ENCODE measurements around the gene FGFR2. TPM values are rescaled to one million over a fixed set of nuclear protein-coding genes. Genes with fewer than 3 reads are reported as not detected.

Gene FGFR2
- total RNA-seq, 1 experiment from 2014 or later, result 5.7 TPM

- no peak for TF ChIP-seq SIN3A (IDR thresholded peaks at IDR 0.05; ENCODE audit: borderline replicate concordance, insufficient read depth, low read depth, low read length)
- ChIA-PET POLR2A (no interaction called here), CTCF (no interaction called here)
- no peak for DNase-seq (ENCODE audit: low read depth, low spot score)
- H3K36me3 ChIP-seq (ENCODE audit: control insufficient read depth, insufficient read depth, low read length), result peaks cover 6% of the 10 kb centered on the region
- no peak overlapping the region for H3K4me3 ChIP-seq (ENCODE audit: low read depth in 2 of 2, low read length in 2 of 2)
- intact Hi-C loops (cut with micrococcal nuclease; ENCODE audit: unreplicated experiment), result no loop called here
- no TSS peak for BruUV-seq (replicated peaks)
- H3K27me3 ChIP-seq (ENCODE audit: control insufficient read depth, insufficient read depth, low read length), result peaks cover 18% of the 10 kb centered on the region
- H3K9me3 ChIP-seq (ENCODE audit: control insufficient read depth, insufficient read depth, low read depth, low read length), result no peaks in the 10 kb centered on the region
- no peak overlapping the region for H3K27ac ChIP-seq (ENCODE audit: low read length)
- in situ Hi-C loops (cut with HindIII; ENCODE audit: low pct_unique_long_range_greater_than_20kb, low sequenced_read_pairs), result no loop called here
- no peak for ATAC-seq
- H3K4me1 ChIP-seq (ENCODE audit: control insufficient read depth, insufficient read depth, low read length), result peaks cover 6% of the 10 kb centered on the region
Measured at GRCh38 chr10:121600611-121601010, 2.4 kb upstream of the FGFR2 start.

GRCh38 chr10:121599947-121600346, 1.7 kb upstream of the FGFR2 start:
- DNase-seq (ENCODE audit: low read depth, low spot score), result no peak
- TF ChIP-seq POLR2AphosphoS5 (IDR thresholded peaks at IDR 0.05; ENCODE audit: low read depth, low read length) (no peak), REST (IDR thresholded peaks at IDR 0.05; ENCODE audit: insufficient read depth in 1 of 2, low read depth in 2 of 2, low read length in 1 of 2) (no peak), TCF7L2 (IDR thresholded peaks at IDR 0.05; ENCODE audit: low read depth, low read length) (no peak), CTCF (IDR thresholded peaks at IDR 0.05) (no peak), SIN3A (IDR thresholded peaks at IDR 0.05; ENCODE audit: borderline replicate concordance, insufficient read depth, low read depth, low read length) (no peak)
- no peak overlapping the region for H3K27ac ChIP-seq (ENCODE audit: low read length)
- no peak for ATAC-seq
- ChIA-PET CTCF (no interaction called here), POLR2A (no interaction called here)
- no peak overlapping the region for H3K4me3 ChIP-seq (ENCODE audit: low read depth in 2 of 2, low read length in 2 of 2)
- intact Hi-C loops (cut with micrococcal nuclease; ENCODE audit: unreplicated experiment), result loop anchor here (10.0 kb wide), 1 partner anchor 295 kb away; no protein-coding TSS in a partner anchor
- no TSS peak for BruUV-seq (replicated peaks)
- H3K27me3 ChIP-seq (ENCODE audit: control insufficient read depth, insufficient read depth, low read length), result peaks cover 18% of the 10 kb centered on the region
- in situ Hi-C loops (cut with HindIII; ENCODE audit: low pct_unique_long_range_greater_than_20kb, low sequenced_read_pairs), result no loop called here
- peaks cover 6% of the 10 kb centered on the region for H3K4me1 ChIP-seq (ENCODE audit: control insufficient read depth, insufficient read depth, low read length)
- peaks cover 6% of the 10 kb centered on the region for H3K36me3 ChIP-seq (ENCODE audit: control insufficient read depth, insufficient read depth, low read length)
- no peaks in the 10 kb centered on the region for H3K9me3 ChIP-seq (ENCODE audit: control insufficient read depth, insufficient read depth, low read depth, low read length)

GRCh38 chr10:121597504-121598262, 561 bp downstream of the FGFR2 start:
- peak; percentile 57 for ATAC-seq
- H3K27ac ChIP-seq (ENCODE audit: low read length), result no peak overlapping the region; the same call in 1 of the 2 replicates
- peaks cover 6% of the 10 kb centered on the region for H3K36me3 ChIP-seq (ENCODE audit: control insufficient read depth, insufficient read depth, low read length)
- BruUV-seq (replicated peaks), result no TSS peak
- CTCF ChIA-PET, result no interaction called here
- in situ Hi-C loops (cut with HindIII; ENCODE audit: low pct_unique_long_range_greater_than_20kb, low sequenced_read_pairs) (no loop called here), intact Hi-C loops (cut with micrococcal nuclease; ENCODE audit: unreplicated experiment) (loop anchor here (10.0 kb wide), 1 partner anchor 297 kb away; no protein-coding TSS in a partner anchor)
- DNase-seq (ENCODE audit: low read depth, low spot score), result no peak
- POLR2A ChIA-PET, result no interaction called here
- H3K9me3 ChIP-seq (ENCODE audit: control insufficient read depth, insufficient read depth, low read depth, low read length), result no peaks in the 10 kb centered on the region
- H3K4me1 ChIP-seq (ENCODE audit: control insufficient read depth, insufficient read depth, low read length), result peaks cover 6% of the 10 kb centered on the region
- TF ChIP-seq REST (IDR thresholded peaks at IDR 0.05; ENCODE audit: insufficient read depth in 1 of 2, low read depth in 2 of 2, low read length in 1 of 2), result no peak
- TF ChIP-seq CTCF (IDR thresholded peaks at IDR 0.05), result no peak
- TF ChIP-seq POLR2AphosphoS5 (IDR thresholded peaks at IDR 0.05; ENCODE audit: low read depth, low read length), result no peak
- TF ChIP-seq SIN3A (IDR thresholded peaks at IDR 0.05; ENCODE audit: borderline replicate concordance, insufficient read depth, low read depth, low read length), result no peak
- no peak for TF ChIP-seq TCF7L2 (IDR thresholded peaks at IDR 0.05; ENCODE audit: low read depth, low read length)
- peaks cover 18% of the 10 kb centered on the region for H3K27me3 ChIP-seq (ENCODE audit: control insufficient read depth, insufficient read depth, low read length)
- peak overlapping the region; percentile 55 to 60 for H3K4me3 ChIP-seq (ENCODE audit: low read depth in 2 of 2, low read length in 2 of 2)

Measured in Panc1 (cell line).